GM12874 (cell line): ENCODE results near the gene UBR1.

Source experiments
- TF ChIP-seq, protein P1 (sequence below): IDR thresholded peaks from 2 replicates; pipeline ENCODE4 v1.5.1; 2011; ENCODE audit warnings: low read depth, mild to moderate bottlenecking, control low read depth, low read length, moderate library complexity; ENCODE audit not compliant: insufficient read depth

Gene UBR1

DNA sequence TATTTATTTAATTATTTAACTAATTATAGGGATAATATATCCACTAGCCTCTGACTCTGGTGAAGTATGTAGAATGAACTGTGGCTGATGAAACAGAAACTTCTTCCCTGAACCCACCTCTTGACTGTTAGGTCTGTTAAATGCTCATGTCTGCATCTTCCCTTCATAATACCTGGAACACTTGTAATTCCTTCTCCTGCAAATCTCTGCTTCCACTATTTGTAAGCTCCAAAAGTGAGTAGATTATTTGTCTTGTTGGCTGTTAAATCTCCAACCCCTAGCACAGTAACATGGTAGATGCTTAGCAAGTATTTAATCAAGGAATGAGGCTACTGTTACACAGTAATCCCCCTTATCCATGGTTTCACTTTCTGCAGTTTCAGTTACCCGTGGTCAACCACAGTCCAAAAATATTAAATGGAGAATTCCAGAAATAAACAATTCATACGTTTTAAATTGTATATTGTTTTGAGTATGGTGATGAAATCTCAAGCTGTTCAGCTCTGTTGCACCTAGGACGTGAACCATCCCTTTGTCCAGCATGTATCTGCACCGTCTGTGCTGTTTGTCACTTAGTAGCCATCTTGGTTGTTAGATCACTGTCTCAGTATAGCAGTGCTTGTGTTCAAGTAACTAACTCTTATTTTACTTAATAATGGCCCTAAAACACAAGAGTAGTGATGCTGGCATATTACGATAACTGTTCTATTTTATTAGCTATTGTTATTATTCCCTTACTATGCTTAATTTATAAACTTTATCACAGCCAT, 190.9 kb downstream of the UBR1 start:
- TF ChIP-seq, protein P1, sequence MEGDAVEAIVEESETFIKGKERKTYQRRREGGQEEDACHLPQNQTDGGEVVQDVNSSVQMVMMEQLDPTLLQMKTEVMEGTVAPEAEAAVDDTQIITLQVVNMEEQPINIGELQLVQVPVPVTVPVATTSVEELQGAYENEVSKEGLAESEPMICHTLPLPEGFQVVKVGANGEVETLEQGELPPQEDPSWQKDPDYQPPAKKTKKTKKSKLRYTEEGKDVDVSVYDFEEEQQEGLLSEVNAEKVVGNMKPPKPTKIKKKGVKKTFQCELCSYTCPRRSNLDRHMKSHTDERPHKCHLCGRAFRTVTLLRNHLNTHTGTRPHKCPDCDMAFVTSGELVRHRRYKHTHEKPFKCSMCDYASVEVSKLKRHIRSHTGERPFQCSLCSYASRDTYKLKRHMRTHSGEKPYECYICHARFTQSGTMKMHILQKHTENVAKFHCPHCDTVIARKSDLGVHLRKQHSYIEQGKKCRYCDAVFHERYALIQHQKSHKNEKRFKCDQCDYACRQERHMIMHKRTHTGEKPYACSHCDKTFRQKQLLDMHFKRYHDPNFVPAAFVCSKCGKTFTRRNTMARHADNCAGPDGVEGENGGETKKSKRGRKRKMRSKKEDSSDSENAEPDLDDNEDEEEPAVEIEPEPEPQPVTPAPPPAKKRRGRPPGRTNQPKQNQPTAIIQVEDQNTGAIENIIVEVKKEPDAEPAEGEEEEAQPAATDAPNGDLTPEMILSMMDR, result no peak

DNA sequence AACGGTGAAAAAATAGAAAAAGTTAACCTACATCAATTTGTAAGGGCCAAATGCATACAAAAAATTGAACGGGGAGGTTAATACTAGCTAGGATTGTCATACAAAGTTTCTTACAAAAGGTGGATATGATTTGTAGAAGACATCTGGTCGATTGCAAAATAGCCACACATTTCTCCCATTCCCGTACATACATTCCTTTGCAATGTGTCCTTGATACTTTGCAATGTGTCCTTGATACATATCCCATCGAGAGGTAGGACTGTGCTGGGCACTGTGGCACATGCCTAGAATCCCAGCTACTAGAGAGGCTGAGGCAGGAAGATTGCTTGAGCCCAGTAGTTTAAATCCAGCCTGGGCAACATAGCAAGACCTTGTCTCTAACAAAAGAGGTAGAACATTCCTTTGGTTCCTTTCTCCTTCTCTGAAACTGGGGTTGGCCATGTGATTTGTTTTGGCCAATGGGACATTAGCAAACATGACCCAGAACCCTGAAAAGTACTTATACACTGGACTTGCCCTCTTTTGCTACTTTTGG, 194.7 kb downstream of the UBR1 start:
- TF ChIP-seq, protein P1, result no peak

DNA sequence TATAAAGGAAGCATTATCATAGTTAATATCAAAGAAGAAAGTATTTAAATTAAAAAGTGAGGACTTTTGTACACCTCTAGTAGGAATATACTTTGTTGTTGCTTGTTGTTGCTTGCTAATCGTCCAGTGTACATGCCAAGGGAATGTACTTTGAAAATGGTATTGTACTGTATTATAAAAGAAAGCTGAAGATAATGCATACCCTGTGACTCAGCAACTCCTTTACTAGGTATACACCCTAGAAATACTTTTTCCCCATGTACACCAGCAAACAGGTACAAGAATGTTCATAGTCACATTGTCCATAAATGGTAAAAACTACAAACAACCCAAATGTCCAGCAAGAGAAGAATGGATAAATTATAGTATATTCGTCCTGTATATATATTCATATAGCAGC, 197.3 kb downstream of the UBR1 start:
- TF ChIP-seq, protein P1, result no peak

DNA sequence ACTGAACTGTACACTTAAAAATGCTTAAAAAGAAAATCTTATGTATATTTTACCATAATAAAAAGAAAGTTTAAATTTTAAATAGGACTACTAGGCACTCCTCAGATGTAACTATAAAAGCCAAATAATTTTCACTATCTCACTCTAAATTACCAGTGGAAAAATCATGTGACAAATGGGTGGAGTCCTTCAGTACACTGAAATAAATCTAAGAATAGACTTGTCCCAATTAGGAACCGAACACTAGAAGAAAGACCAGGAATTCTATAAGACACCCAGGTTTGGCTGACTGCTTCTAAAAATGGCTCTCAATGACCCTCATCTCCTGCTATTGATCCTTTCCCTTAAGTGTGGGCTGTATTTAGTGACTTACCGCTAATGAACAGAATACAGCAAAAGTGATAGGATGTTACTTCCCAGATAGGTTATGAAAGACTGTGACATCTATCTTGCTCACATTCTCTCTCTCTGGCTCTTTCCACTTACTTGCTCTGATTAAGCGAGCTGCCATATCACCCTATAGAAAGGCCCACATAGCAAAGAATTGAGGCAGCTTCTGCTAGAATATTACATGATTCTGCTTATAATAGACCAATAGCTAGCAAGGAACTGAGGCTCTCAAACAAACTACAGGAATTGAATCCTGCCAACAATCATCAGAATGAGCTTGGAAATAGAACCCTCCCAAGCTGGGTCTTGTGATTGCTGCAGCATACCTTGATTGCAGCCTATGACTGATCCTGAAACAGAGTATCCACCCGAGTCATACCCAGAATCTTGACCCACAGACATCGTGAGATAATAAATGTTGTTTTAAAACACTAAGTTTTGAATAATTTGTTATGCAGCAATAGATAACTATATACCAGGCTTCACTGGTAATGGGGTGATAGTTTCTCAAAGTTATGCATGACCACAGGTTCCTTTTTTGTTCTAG, 202.2 kb downstream of the UBR1 start:
- TF ChIP-seq, protein P1, result no peak
